Left lung (tissue), 10 donors: Measurements from ENCODE around the gene RILPL1. TPM values are rescaled to one million over a fixed set of nuclear protein-coding genes. Genes with fewer than 3 reads are reported as not detected.

ENCODE experiments used
- ATAC-seq: fragments of 200-7000 bp; cut with Tn5 transposase; one replicate; pipeline ENCODE4 v1.9.1; 2020; ENCODE audit warnings: moderate library complexity
- DNase-seq, 4 donors: peaks; one replicate each; pipeline ENCODE4 v3.0.0-alpha.2; 2013 to 2020
- H3K27ac ChIP-seq, 2 donors: fragments of 200-600 bp; sonication (generic) in 1 of 2; one replicate each; pipeline versions ENCODE4 v1.5.0 to v1.8.0; 2020 to 2021
- H3K27me3 ChIP-seq, 2 donors: fragments of 200-600 bp; sonication (generic) in 1 of 2; one replicate each; pipeline versions ENCODE4 v1.5.0 to v1.8.0; 2020 to 2021
- H3K36me3 ChIP-seq, 2 donors: fragments of 200-600 bp; sonication (generic) in 1 of 2; one replicate each; pipeline versions ENCODE4 v1.5.0 to v1.8.0; 2020 to 2021
- H3K4me1 ChIP-seq, 2 donors: fragments of 200-600 bp; one replicate each; pipeline ENCODE4 v1.8.0; 2021
- H3K4me3 ChIP-seq, 2 donors: fragments of 200-600 bp; sonication (generic) in 1 of 2; one replicate each; pipeline versions ENCODE4 v1.5.0 to v1.8.0; 2020 to 2021; ENCODE audit warnings: mild to moderate bottlenecking in 1 of 2
- H3K9me3 ChIP-seq, 2 donors: fragments of 200-600 bp; sonication (generic) in 1 of 2; one replicate each; pipeline versions ENCODE4 v1.5.0 to v1.8.0; 2020 to 2021
- intact Hi-C, 2 donors: fragments of 100-400 bp; cut with DNase I; formaldehyde crosslinking; loops; one replicate each; pipeline versions ENCODE4 v1.11.2 to v1.14.2; 2022
- polyA plus RNA-seq, 6 donors: library from polyadenylated mRNA; unstranded; fragments of 120-200 nt; gene quantifications; one replicate each; pipeline ENCODE4 v1.2.1, GENCODE V29; 2013; ENCODE audit not compliant: insufficient read length in 6 of 6
- total RNA-seq, 2 donors: library from RNA; stranded (reverse); fragmentation: NEBNext Ultra II Directional; extraction: Animal tissue kit (Norgen Biotek cat#: 25700); gene quantifications; one replicate each; pipeline ENCODE4 v1.2.1, GENCODE V29; 2021
- TF ChIP-seq, protein P1 (sequence below), 2 donors: fragments of 200-600 bp; sonication (generic) in 1 of 2; IDR thresholded peaks; one replicate each; pipeline versions ENCODE4 v1.5.0 to v1.8.0; 2021; ENCODE audit warnings: antibody characterized with exemption in 2 of 2
- donor health status: DM: no; HTN: yes; CAD: no.
- donor health status: DM: no; HTN: no; CAD: no.

The RILPL1 gene
- total and polyA plus RNA-seq, 8 donors: 11.9 to 25.2 (median 21.6) TPM

DNA sequence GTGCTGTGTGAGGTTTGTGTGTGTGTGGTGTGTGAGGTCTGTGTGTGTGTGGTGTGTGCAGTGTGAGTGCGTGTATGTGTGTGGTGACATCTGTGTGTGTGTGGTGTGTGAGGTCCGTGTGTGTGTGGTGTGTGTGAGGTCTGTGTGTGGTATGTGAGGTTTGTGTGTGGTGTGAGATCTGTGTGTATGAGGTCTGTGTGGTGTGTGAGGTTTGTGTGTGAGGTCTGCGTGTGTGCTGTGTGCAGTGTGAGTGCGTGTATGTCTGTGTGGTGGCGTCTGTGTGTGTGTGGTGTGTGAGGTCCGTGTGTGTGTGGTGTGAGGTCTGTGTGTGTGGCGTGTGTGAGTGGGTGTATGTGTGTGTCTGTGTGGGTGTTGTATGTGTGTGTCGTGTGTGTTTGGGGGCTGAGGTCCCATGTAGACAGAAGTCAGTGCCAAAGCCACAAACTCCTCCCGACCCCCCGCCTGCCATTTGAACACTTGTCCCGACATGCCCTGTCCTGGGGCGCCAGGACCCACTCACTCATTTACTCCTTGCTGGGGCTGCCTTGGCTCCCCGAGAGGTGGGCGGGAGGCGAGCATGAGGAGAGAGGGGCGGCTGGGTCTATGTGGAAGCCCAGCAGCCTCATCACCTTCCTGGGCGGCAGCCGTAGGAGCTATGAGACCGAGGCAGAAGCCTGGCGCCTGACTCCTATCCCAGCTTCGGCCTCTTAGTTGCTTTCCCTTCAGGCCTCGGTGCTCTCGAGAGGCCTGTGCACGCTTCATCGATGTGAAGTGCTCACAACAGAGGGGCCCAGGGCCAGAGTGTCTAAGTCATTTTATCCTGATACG, 20.5 kb downstream of the RILPL1 start:
- DNase-seq (peak in 1 of 4 donors; percentile 55), ATAC-seq (peak; percentile 87)
- Histone ChIP-seq H3K9me3 (no peaks in the 10 kb centered on the region), H3K27ac (peak overlapping the region; percentile 28 to 59), H3K36me3 (peaks cover 0 to 22% of the 10 kb centered on the region in 2 donors), H3K4me1 (peaks cover 0 to 5% of the 10 kb centered on the region in 2 donors), H3K27me3 (no peaks in the 10 kb centered on the region), H3K4me3 (no peak overlapping the region)
- intact Hi-C loops: no loop called here
- TF ChIP-seq, protein P1, sequence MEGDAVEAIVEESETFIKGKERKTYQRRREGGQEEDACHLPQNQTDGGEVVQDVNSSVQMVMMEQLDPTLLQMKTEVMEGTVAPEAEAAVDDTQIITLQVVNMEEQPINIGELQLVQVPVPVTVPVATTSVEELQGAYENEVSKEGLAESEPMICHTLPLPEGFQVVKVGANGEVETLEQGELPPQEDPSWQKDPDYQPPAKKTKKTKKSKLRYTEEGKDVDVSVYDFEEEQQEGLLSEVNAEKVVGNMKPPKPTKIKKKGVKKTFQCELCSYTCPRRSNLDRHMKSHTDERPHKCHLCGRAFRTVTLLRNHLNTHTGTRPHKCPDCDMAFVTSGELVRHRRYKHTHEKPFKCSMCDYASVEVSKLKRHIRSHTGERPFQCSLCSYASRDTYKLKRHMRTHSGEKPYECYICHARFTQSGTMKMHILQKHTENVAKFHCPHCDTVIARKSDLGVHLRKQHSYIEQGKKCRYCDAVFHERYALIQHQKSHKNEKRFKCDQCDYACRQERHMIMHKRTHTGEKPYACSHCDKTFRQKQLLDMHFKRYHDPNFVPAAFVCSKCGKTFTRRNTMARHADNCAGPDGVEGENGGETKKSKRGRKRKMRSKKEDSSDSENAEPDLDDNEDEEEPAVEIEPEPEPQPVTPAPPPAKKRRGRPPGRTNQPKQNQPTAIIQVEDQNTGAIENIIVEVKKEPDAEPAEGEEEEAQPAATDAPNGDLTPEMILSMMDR (IDR thresholded peaks at IDR 0.05): no peak

DNA sequence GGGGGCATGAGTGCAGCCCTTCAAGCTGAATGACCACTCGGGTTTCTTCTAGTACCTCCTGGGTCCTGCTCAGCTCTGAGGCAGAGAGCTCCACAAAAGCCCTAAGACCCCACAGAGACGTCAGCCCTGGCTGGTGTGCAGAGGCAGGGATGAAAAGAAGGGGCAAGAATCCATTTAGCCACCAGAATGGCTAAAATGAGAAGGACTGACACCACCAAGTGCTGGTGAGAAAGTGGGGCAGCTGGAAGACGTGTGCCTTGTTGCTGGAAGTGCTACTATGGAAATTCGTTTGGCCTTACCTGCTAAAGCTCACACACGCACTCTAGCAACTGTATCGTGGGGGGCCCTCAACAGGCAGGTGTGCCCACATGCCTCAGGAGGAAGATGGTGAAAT, 26.7 kb downstream of the RILPL1 start:
- TF ChIP-seq, protein P1 (IDR thresholded peaks at IDR 0.05): no peak
- Histone ChIP-seq H3K36me3 (peaks cover 0 to 8% of the 10 kb centered on the region in 2 donors), H3K27ac (no peak overlapping the region), H3K27me3 (no peaks in the 10 kb centered on the region), H3K4me3 (no peak overlapping the region), H3K9me3 (no peaks in the 10 kb centered on the region), H3K4me1 (peaks cover 0 to 5% of the 10 kb centered on the region in 2 donors)
- no peak for ATAC-seq
- DNase-seq: no peak
- intact Hi-C loops: no loop called here

DNA sequence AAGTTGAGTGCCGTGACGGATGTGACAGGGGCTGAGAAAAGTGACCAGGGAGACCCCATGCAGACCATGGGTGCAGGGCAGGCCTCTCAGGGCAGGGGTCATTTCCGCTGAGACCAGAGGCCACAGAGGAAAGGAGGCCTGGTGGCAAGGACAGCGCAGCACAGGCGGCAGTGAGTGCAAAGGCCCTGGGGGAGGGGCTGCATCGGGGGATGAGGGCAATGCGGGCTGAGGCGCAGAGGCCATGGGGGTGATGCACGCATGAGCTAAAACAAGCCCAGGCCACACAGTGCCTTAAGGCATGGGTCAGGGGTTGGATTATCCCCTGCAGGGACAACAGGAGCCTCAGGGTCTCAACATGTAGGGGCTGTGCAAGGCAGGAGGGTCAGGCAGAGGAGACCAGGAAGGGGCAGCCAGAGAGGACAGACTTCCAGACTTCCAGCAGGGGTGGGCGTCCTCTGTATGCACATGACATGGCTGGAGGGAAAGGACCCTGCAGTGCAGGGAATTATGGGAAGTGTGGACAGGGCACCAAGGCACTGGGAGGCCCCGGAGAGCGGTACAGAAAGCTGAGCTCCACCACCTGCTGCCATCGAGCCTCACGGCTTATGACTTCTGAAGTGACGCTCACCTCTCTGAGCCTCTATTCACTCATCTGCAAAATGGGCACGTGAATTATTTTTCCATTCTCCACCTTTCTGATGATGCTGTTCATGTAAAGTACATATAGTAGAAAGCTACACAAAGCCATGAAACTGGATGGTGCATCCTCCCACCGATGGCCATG, 27.3 kb downstream of the RILPL1 start:
- intact Hi-C loops: no loop called here
- H3K4me3 ChIP-seq: no peak overlapping the region
- H3K9me3 ChIP-seq: no peaks in the 10 kb centered on the region
- ATAC-seq (no peak), DNase-seq (no peak)
- peaks cover 0 to 8% of the 10 kb centered on the region in 2 donors for H3K36me3 ChIP-seq
- H3K4me1 ChIP-seq: peaks cover 0 to 5% of the 10 kb centered on the region in 2 donors
- TF ChIP-seq, protein P1 (IDR thresholded peaks at IDR 0.05): no peak
- H3K27me3 ChIP-seq: no peaks in the 10 kb centered on the region
- H3K27ac ChIP-seq: no peak overlapping the region

DNA sequence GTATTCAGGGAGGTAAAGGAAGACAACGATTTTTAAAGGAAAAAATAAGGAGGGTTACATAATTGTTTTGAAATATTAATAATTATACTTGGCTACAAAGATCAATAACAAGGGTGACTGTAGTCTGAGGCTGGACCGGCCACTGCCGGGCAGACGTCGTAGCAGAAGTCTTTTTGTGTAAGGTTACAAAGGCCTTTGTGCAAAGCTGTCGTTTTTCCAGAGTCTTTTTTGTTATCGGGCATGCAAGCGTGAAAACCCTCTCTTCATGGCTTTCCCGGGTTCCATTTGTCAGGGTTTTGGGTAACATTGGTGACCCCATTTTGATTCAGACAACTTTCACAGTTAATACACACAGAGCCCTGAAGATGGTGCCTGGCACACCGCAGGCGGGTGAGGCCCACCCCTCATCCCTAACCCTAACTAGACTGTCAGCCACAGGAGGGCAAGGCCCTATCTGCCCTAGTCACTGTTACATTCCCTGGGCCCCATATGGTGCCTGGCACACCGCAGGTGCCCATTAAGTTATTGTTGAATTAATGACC, 31.3 kb downstream of the RILPL1 start:
- Histone ChIP-seq H3K9me3 (no peaks in the 10 kb centered on the region), H3K27ac (no peak overlapping the region), H3K4me3 (no peak overlapping the region), H3K27me3 (no peaks in the 10 kb centered on the region), H3K4me1 (no peaks in the 10 kb centered on the region), H3K36me3 (peaks cover 0 to 20% of the 10 kb centered on the region in 2 donors)
- intact Hi-C loops: no loop called here
- TF ChIP-seq, protein P1 (IDR thresholded peaks at IDR 0.05): no peak
- ATAC-seq (no peak), DNase-seq (no peak)

DNA sequence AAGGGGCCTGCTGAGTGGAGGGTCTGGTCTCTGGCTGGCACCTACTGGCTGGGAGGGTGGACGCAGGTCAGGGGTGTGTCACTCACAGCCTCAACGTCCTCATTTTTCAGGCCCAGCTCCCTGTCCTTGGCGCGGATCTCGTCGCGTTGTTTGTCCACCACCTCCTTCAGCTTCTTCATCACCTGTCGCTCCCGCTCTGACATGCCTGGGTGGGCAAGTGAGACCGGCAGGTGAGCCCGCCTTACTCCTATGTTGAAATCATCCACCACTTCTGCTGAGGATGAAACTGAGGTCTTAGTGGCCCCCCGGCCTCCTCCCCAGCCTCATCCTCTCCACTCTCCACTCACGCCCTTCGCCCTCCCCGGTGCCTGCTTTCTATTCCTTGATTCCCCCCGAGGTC, 34.2 kb downstream of the RILPL1 start:
- intact Hi-C loops: no loop called here
- no peak for DNase-seq
- peaks cover 0 to 22% of the 10 kb centered on the region in 2 donors for H3K36me3 ChIP-seq
- H3K27me3 ChIP-seq: no peaks in the 10 kb centered on the region
- no peak overlapping the region for H3K4me3 ChIP-seq
- TF ChIP-seq, protein P1 (IDR thresholded peaks at IDR 0.05): no peak
- H3K4me1 ChIP-seq: no peaks in the 10 kb centered on the region
- H3K27ac ChIP-seq: no peak overlapping the region
- H3K9me3 ChIP-seq: no peaks in the 10 kb centered on the region
- no peak for ATAC-seq
